ENCODE data around the gene C1S.
A peak's percentile ranks its signal among the peaks of the same experiment; 100 is the strongest.
"Not testable (repeated sequence)": the region's sequence is repeated elsewhere in the genome, so short reads cannot be mapped to it uniquely, and the experiment has no call there.

C1S gene

DNA sequence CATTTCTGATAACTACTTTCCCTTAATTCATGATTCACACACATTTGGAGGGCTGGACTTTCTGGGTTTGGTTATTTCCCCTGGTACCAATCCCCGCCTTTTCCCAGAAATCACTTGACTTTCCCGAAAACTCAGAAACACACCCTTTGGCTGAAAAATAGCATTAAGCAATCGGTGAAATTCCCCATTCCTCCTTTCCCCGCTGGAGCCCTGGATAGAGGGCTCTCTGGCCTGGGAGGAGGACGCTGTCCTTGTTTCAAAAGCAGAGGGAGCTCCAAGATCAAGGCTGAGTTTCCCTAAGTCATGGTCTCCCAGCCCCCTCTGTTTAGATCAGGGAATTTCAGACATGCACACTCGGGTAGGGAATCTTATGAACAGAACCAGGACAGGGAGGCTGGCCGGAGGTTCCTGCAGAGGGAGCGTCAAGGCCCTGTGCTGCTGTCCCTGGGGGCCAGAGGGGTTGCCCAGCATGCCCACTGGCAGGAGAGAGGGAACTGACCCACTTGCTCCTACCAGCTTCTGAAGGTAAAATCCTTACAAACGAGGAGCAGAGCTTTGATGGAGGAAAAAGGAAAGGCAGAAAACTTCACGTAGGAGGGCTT, at the start of gene C1S:
Gene C1S, plus strand, starts transcription at position 366 of the 602 bp plus-strand sequence. CDS start 1,195 bp downstream, outside the sequence.
- DNase-seq (ENCODE audit: low spot score) = peak; percentile 23

DNA sequence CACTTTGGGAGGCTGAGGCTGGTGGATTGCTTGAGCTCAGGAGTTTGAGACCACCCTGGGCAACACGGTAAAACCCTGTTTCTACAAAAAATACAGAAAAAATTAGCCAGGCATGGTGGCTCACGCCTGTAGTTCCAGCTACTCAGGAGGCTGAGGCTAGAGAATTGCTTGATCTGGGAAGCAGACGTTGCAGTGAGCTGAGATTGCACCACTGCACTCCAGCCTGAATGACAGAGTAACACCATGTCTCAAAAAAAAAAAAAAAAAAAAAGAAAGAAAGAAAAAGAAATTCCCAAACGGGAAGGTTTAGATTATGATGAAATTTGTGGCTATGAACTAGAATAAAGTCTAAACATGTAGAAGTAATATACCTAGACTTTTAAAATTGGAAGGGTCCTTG, 49.1 kb upstream of the C1S start:
- not testable (repeated sequence) for DNase-seq (ENCODE audit: low spot score)

GRCh38 chr12:7012024-7012607, 48.4 kb upstream of the C1S start:
- no peak for DNase-seq (ENCODE audit: low spot score)

- DNase-seq (ENCODE audit: low spot score) = no peak
Measured at GRCh38 chr12:7013101-7013500, 47.4 kb upstream of the C1S start.

DNA sequence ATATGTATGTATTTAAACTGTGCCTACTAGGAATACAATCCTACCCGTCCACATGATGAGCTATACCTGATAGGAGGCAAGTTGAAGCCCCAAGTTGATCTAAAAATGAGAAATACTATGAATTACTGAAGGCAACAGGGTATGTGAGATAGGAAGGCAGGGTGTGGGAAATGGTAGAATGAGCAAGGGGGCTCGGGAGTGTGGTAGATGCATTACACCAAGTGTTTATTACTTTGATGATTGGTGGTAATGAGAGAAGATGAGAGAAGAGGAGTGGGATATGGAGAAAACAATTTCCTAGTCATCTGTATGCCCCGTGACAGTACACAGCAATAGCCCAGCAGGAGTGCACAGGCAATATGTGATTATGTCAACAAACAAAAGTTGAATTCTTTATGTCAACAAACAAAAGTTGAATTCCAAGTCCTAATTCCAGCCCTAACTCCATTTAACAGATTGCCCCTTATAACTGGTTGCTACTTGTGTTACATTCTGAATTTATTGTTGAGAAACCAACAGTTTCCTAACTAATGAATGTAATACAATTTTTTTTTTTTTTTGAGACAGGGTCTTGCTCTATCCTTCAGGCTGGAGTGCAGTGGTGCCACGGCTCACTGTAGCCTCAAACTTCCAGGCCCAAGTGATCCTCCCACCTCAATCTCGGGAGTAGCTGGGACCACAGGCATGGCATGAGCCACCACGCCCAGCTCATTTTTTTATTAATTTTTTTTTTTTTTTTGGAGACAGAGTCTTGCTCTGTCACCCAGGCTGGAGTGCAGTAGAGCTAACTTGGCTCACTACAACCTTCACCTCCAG, 44.8 kb upstream of the C1S start:
- no peak for DNase-seq (ENCODE audit: low spot score)

- no peak for DNase-seq (ENCODE audit: low spot score)
Measured at GRCh38 chr12:7016958-7017571, 43.5 kb upstream of the C1S start.

GRCh38 chr12:7017870-7018349, 42.6 kb upstream of the C1S start:
- no peak for DNase-seq (ENCODE audit: low spot score)

- peak; percentile 96 for DNase-seq (ENCODE audit: low spot score)
Measured at GRCh38 chr12:7018350-7019042, 42.0 kb upstream of the C1S start, which contains the start of gene LPCAT3. Gene LPCAT3, minus strand, starts transcription at chr12:7018476. Its CDS starts 52 bp downstream, at chr12:7018424.

GRCh38 chr12:7019043-7019569, 41.4 kb upstream of the C1S start:
- no peak for DNase-seq (ENCODE audit: low spot score)

DNA sequence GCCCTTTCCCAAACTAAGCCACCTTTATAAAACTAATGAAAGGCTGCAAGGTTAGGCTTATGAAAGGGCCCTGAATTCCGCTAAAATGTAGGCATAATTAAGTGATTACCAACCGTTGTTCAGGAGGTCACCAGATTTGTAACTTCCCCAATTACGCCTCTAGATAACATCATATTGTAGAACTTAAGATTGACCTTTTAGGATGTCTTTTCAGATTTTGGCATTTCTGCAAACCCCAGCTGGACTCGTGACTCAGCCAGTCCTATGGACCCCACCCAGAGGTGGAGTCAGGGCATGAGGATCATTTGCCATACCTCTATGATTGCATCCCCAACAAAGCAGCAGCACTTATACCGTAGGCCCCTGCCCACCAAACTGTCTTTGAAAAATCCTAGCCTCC, 38.6 kb upstream of the C1S start:
- DNase-seq (ENCODE audit: low spot score) = no peak

- no peak for DNase-seq (ENCODE audit: low spot score)
Measured at GRCh38 chr12:7023114-7023513, 37.4 kb upstream of the C1S start.

- no peak for DNase-seq (ENCODE audit: low spot score)
Measured at GRCh38 chr12:7026854-7027253, 33.7 kb upstream of the C1S start.

DNA sequence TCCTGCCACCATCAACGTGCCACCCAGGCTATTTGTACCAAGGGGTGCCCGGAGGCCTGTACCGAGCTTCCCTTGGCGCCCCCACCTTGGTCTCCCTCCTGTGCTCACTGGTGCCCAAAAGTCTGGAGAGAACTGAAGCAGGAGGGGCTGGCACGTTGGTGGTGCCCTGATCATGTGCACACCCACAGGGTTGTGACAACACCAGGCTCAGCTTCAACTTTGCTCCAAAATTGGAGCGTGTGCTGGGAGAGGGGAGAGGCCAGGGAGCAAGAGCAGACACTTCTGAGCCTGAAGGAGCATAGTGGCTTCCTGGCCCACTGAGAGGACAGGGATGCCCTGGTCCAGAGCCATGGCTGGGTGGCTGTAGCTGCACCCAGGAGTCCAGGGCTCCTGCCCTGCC, 29.2 kb upstream of the C1S start:
- DNase-seq (ENCODE audit: low spot score) = no peak

DNA sequence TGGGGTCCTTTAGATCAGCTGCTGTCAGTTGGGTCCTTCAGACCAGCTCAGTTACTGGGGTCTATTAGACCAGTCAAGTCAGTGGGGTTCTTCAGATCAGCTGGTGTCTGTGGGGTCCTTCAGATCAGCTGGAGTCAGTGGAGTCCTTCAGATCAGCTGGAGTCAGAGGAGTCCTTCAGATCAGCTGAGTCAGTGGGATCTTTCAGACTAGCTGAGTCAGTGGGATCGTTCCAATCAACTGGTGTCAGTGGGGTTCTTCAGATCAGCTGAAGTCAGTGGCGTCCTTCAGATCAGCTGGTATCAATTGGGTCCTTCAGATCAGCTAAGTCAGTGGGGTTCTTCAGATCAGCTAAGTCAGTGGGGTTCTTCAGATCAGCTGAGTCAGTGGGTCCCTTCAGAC, 27.5 kb upstream of the C1S start:
- no peak for DNase-seq (ENCODE audit: low spot score)

GRCh38 chr12:7034464-7034863, 26.1 kb upstream of the C1S start:
- no peak for DNase-seq (ENCODE audit: low spot score)

DNA sequence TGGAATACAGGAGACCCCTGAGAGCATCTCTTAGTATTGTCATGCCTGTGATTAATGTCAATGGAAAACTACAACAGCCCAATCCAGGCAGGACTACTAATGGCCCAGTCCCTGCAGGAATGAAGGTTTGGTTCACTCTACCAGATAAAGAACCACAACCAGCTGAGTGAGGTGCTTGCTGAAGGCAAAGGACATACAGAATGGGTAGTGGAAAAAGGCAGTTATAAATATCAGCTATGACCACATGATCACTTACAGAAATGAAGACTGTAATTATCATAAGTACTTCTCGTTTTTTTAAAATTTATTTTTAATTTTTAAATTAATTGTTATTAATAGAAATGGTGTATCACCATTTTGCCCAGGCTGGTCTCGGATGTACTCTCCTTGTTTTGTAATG, 25.1 kb upstream of the C1S start:
- DNase-seq (ENCODE audit: low spot score) = no peak

- not testable (repeated sequence) for DNase-seq (ENCODE audit: low spot score)
Measured at GRCh38 chr12:7037411-7037810, 23.1 kb upstream of the C1S start.

DNA sequence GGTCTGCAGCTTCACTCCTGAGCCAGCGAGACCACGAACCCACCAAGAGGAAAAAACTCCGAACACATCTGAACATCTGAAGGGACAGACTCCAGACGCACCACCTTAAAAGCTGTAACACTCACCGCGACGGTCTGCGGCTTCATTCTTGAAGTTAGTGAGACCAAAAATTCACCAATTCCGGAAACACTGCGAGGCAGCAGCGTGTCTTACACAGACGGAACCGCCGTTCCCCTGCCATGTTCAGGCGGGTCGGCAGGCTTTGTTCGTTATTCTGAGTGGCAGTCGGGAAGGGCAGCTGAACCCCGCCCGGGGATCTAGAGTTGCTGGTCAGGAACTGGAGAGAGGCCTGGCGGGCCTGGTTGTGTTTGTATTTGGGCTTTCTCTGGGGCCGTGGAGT, 21.9 kb upstream of the C1S start:
- DNase-seq (ENCODE audit: low spot score) = no peak

- no peak for DNase-seq (ENCODE audit: low spot score)
Measured at GRCh38 chr12:7039403-7039802, 21.1 kb upstream of the C1S start.

GRCh38 chr12:7042842-7043241, 17.7 kb upstream of the C1S start:
- DNase-seq (ENCODE audit: low spot score) = peak; percentile 11

DNA sequence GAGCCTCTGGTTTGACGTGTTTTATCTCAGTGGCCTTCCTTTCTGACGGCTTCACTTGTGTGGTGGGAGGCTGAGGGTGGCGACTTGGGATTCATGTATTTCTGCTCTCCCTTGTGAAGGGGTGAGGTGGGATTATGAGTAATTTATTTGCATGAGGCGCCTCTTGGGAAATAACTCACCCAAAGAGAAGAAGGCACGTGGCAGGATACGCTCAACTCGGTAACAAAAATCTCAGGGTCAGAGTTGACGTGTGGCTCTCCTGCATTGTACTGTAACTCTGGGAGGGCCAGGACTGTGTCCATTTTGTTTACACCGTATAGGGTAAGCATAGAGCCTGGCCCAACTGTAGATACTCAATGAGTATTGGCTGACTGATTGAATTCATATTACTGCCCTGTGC, 14.6 kb upstream of the C1S start:
- DNase-seq (ENCODE audit: low spot score) = no peak

All from globus pallidus (tissue), 1 donor.